NCI-H345 (cell line): Measurements from ENCODE around the gene SERTAD2.

Experiments
- DNase-seq: peaks from one replicate; lab custom pipeline; 2025; lab: John Stamatoyannopoulos, UW

SERTAD2 gene

GRCh38 chr2:64646007-64646880 lies 7.5 kb downstream of the SERTAD2 start:
- DNase-seq: peak; percentile 83

- DNase-seq: peak; percentile 80
Observed at GRCh38 chr2:64644458-64645382, 9.0 kb downstream of the SERTAD2 start.

- DNase-seq: no peak
Observed at GRCh38 chr2:64643838-64644457, 9.8 kb downstream of the SERTAD2 start.

- DNase-seq: no peak
Observed at GRCh38 chr2:64641599-64641998, 12.1 kb downstream of the SERTAD2 start.

GRCh38 chr2:64640153-64641044 lies 13.3 kb downstream of the SERTAD2 start:
- DNase-seq: no peak

- no peak for DNase-seq
Observed at GRCh38 chr2:64639691-64640090, 14.0 kb downstream of the SERTAD2 start.

GRCh38 chr2:64638502-64639120 lies 15.1 kb downstream of the SERTAD2 start:
- DNase-seq: no peak

- no peak for DNase-seq
Observed at GRCh38 chr2:64637931-64638330, 15.8 kb downstream of the SERTAD2 start.

- DNase-seq: no peak
Observed at GRCh38 chr2:64637000-64637635, 16.6 kb downstream of the SERTAD2 start.

- no peak for DNase-seq
Observed at GRCh38 chr2:64635976-64636911, 17.5 kb downstream of the SERTAD2 start.

GRCh38 chr2:64634345-64635267 lies 19.1 kb downstream of the SERTAD2 start:
- DNase-seq: no peak

GRCh38 chr2:64632835-64633819 lies 20.6 kb downstream of the SERTAD2 start:
- no peak for DNase-seq

- no peak for DNase-seq
Observed at GRCh38 chr2:64631771-64632170, 21.9 kb downstream of the SERTAD2 start.

- DNase-seq: no peak
Observed at GRCh38 chr2:64630752-64631151, 23.0 kb downstream of the SERTAD2 start.

- DNase-seq: no peak
Observed at GRCh38 chr2:64629875-64630274, 23.8 kb downstream of the SERTAD2 start.

GRCh38 chr2:64629329-64629781 lies 24.4 kb downstream of the SERTAD2 start:
- DNase-seq: no peak
